Adrenal gland (tissue), 12 donors: Measurements from ENCODE around the gene VIPR2. TPM values are rescaled to one million over a fixed set of nuclear protein-coding genes. Genes with fewer than 3 reads are reported as not detected.

ENCODE experiments used
- DNase-seq, 7 donors: peaks; one replicate each; pipeline ENCODE4 v3.0.0-alpha.2; 2019 to 2020
- H3K27ac ChIP-seq, 5 donors: fragments of 200-600 bp; sonication (generic) in 4 of 5; 1 replicate in 3 of 5; 2 replicates in 2 of 5; pipeline versions ENCODE4 v1.5.1 to v1.8.0; 2016 to 2020; ENCODE audit warnings: mild to moderate bottlenecking in 1 of 5
- H3K27me3 ChIP-seq: fragments of 200-600 bp; 2 replicates; pipeline ENCODE4 v1.8.0; 2021
- H3K36me3 ChIP-seq, 2 donors: fragments of 200-600 bp; replicated peaks in 1 of 2; 1 replicate in 1 of 2; 2 replicates in 1 of 2; pipeline versions ENCODE4 v1.5.1 to v1.8.0; 2018 to 2022
- H3K4me1 ChIP-seq, 2 donors: fragments of 200-600 bp; replicated peaks in 1 of 2; 1 replicate in 1 of 2; 2 replicates in 1 of 2; pipeline versions ENCODE4 v1.5.1 to v1.8.0; 2018 to 2021
- H3K4me3 ChIP-seq, 4 donors: fragments of 200-600 bp; sonication (generic) in 3 of 4; one replicate each; pipeline ENCODE4 v1.5.1; 2016 to 2018
- H3K9me3 ChIP-seq, 3 donors: fragments of 200-600 bp; sonication (generic) in 1 of 3; replicated peaks in 1 of 3; 1 replicate in 2 of 3; 2 replicates in 1 of 3; pipeline versions ENCODE4 v1.5.1 to v1.8.0; 2016 to 2021
- CTCF ChIP-seq, 6 experiments: fragments of 450-650 bp in 4 of 6; fragments of 200-600 bp in 2 of 6; sonication (generic) in 1 of 6; IDR thresholded peaks; 1 replicate in 5 of 6; 2 replicates in 1 of 6; pipeline versions ENCODE4 v1.5.1 to v1.8.0; 2016 to 2021; ENCODE audit warnings: antibody characterized with exemption in 6 of 6, mild to moderate bottlenecking in 2 of 6, moderate library complexity in 1 of 6
- POLR2A ChIP-seq, 2 donors: fragments of 450-650 bp; IDR thresholded peaks; one replicate each; pipeline ENCODE4 v1.6.1; 2017; ENCODE audit warnings: antibody characterized with exemption in 2 of 2, mild to moderate bottlenecking in 2 of 2, moderate library complexity in 1 of 2
- WGBS, 4 donors: extraction: QIAGEN DNeasy Blood & Tissue Kit in 2 of 4; methylation state at CpG; one replicate each; pipeline versions ENCODE4 v1.1.5 to v1.1.7; 2013 to 2017; 5-methylcytosine and 5-hydroxymethylcytosine counted together
- intact Hi-C, 2 donors: fragments of 100-400 bp; cut with DNase I; formaldehyde crosslinking; loops; one replicate each; pipeline versions ENCODE4 v1.14.1 to v1.15.0; 2022 to 2023
- polyA plus RNA-seq, 3 donors: library from polyadenylated mRNA; stranded (reverse); fragments of 200-250 nt in 2 of 3; fragments of 350-450 nt in 1 of 3; fragmentation: Illumina TruSeq in 1 of 3; extraction: RNeasy Lipid Tissue Mini Kit (QIAGEN cat#74804) in 1 of 3; gene quantifications; one replicate each; pipeline ENCODE4 v1.2.3, GENCODE V29; 2013 to 2014
- total RNA-seq, 9 donors: library from RNA; depleted of rRNA in 4 of 9; stranded (reverse); fragments of >200 nt in 4 of 9; fragments of 120-200 nt in 1 of 9; fragmentation: NEBNext Ultra II Directional in 1 of 9; extraction: Animal tissue kit (Norgen Biotek cat#: 25700) in 1 of 9; gene quantifications; one replicate each; pipeline versions ENCODE4 v1.1.0 to v1.2.4, GENCODE V29; 2013 to 2023
- donor health status: healthy with polysubstance abuse.
- donor health status: Bipolar disorder and iron deficiency.
- donor health status: DM: yes; HTN: yes; CAD: no.
- donor health status: DM: no; HTN: no; CAD: no.
- donor health status: DM: no; HTN: no; CAD: no.
- donor health status: DM: yes; HTN: yes; CAD: no.

The VIPR2 gene
- total and polyA plus RNA-seq, 12 donors, result 0.06 to 3.8 (median 0.80) TPM

- H3K9me3 ChIP-seq, result no peaks in the 10 kb centered on the region
- peak in 1 of 7 donors; percentile 20 for DNase-seq
- no peak overlapping the region for H3K27ac ChIP-seq
- no peak overlapping the region for H3K4me3 ChIP-seq
- intact Hi-C loops, result no loop called here
- H3K27me3 ChIP-seq, result no peaks in the 10 kb centered on the region
- no peaks in the 10 kb centered on the region for H3K4me1 ChIP-seq
- TF ChIP-seq POLR2A (IDR thresholded peaks at IDR 0.05) (no peak), CTCF (IDR thresholded peaks at IDR 0.05) (no peak)
- no peaks in the 10 kb centered on the region for H3K36me3 ChIP-seq
- WGBS, 4 donors, result 77 to 92% (median 88%) methylated on average over 6 of the region's 6 CpGs
These were observed 98.4 kb downstream of the VIPR2 start for GRCh38 chr7:159046300-159046699.

- no peak for TF ChIP-seq POLR2A (IDR thresholded peaks at IDR 0.05)
- TF ChIP-seq CTCF (IDR thresholded peaks at IDR 0.05), result no peak
- intact Hi-C loops, result no loop called here
- 93 to 100% (median 98%) methylated on average over 1 of the region's 1 CpG for WGBS, 4 donors
These were observed 98.8 kb downstream of the VIPR2 start for GRCh38 chr7:159045839-159046238.

GRCh38 chr7:159042581-159043101 is 102.0 kb downstream of the VIPR2 start:
- Histone ChIP-seq H3K9me3 (no peaks in the 10 kb centered on the region), H3K27me3 (no peaks in the 10 kb centered on the region), H3K36me3 (no peaks in the 10 kb centered on the region), H3K4me1 (no peaks in the 10 kb centered on the region), H3K4me3 (no peak overlapping the region), H3K27ac (no peak overlapping the region)
- intact Hi-C loops, result no loop called here
- WGBS, 4 donors, result 70 to 78% (median 72%) methylated on average over 5 of the region's 5 CpGs
- TF ChIP-seq CTCF (IDR thresholded peaks at IDR 0.05), result no peak
- TF ChIP-seq POLR2A (IDR thresholded peaks at IDR 0.05), result no peak
- peak in 3 of 7 donors; percentile 4 to 37 (median 9) for DNase-seq

More at GRCh38 chr7:159045839-159046238, 98.8 kb downstream of the VIPR2 start:
- Histone ChIP-seq H3K4me1 (no peaks in the 10 kb centered on the region), H3K27me3 (no peaks in the 10 kb centered on the region), H3K4me3 (no peak overlapping the region), H3K27ac (no peak overlapping the region), H3K9me3 (no peaks in the 10 kb centered on the region), H3K36me3 (no peaks in the 10 kb centered on the region)
- no peak for DNase-seq

GRCh38 chr7:159042103-159042502 is 102.6 kb downstream of the VIPR2 start:
- Histone ChIP-seq H3K36me3 (no peaks in the 10 kb centered on the region), H3K9me3 (no peaks in the 10 kb centered on the region), H3K27ac (no peak overlapping the region), H3K4me3 (no peak overlapping the region), H3K27me3 (no peaks in the 10 kb centered on the region), H3K4me1 (no peaks in the 10 kb centered on the region)
- intact Hi-C loops, result no loop called here
- DNase-seq, result peak in 1 of 7 donors; percentile 7
- TF ChIP-seq POLR2A (IDR thresholded peaks at IDR 0.05), result no peak
- TF ChIP-seq CTCF (IDR thresholded peaks at IDR 0.05), result no peak
- WGBS, 4 donors, result 82 to 91% (median 86%) methylated on average over 8 of the region's 8 CpGs
